Ishikawa (cell line): Measurements from ENCODE around the gene APOM.

Source experiments
- EP300 ChIP-seq: IDR thresholded peaks from 2 replicates; pipeline ENCODE4 v1.6.1; 2012; ENCODE audit warnings: borderline replicate concordance
- FOXM1 ChIP-seq: IDR thresholded peaks from 2 replicates; pipeline ENCODE4 v1.6.1; 2012; ENCODE audit warnings: low read depth, borderline replicate concordance
- TEAD4 ChIP-seq: IDR thresholded peaks from 2 replicates; pipeline ENCODE4 v1.6.1; 2012
- YY1 ChIP-seq: IDR thresholded peaks from 2 replicates; pipeline ENCODE4 v1.6.1; 2012; ENCODE audit warnings: low read depth
- TF ChIP-seq, protein P1 (sequence below): IDR thresholded peaks from 2 replicates; pipeline ENCODE4 v1.6.1; 2012
- TF ChIP-seq, protein P2 (sequence below): IDR thresholded peaks from 2 replicates; pipeline ENCODE4 v1.6.1; 2012; ENCODE audit warnings: low read depth, mild to moderate bottlenecking
- TF ChIP-seq, protein P3 (sequence below): IDR thresholded peaks from 2 replicates; pipeline ENCODE4 v1.6.1; 2012

DNA sequence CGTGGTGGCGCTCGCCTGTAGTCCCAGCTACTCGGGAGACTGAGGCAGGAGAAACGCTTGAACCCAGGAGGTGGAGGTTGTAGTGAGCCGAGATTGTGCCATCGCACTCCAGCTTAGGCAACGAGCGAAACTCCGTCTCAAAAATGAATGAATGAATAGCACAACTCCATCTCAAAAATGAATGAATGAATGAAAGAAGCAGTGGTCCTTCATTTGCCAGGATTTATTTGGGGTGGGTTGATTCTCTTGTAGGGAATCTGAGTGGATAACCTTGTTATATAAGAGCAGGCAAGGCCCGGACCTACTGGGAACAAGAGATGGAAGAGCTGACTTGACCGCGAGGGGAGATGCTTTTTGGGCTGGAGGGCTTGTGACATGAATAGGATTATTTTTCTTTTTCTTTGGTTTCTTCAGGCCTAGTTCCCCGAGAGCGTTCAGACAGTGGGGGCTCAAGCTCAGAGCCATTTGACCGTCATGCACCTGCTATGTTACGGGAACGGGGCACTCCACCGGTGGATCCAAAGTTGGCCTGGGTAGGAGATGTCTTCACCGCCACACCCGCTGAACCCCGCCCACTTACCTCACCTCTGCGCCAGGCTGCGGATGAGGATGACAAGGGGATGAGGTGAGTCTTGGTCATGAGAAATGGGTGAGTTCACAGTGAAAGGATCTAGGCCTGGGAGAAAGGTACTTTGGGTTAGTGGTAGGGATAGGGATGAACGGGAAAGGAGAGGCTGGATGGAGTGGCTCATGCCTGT lies 25.3 kb upstream of the APOM start:
- TF ChIP-seq FOXM1, result no peak
- TF ChIP-seq, protein P1, sequence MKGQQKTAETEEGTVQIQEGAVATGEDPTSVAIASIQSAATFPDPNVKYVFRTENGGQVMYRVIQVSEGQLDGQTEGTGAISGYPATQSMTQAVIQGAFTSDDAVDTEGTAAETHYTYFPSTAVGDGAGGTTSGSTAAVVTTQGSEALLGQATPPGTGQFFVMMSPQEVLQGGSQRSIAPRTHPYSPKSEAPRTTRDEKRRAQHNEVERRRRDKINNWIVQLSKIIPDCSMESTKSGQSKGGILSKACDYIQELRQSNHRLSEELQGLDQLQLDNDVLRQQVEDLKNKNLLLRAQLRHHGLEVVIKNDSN, result no peak
- no peak for TF ChIP-seq EP300
- TF ChIP-seq YY1, result no peak
- TF ChIP-seq, protein P2, sequence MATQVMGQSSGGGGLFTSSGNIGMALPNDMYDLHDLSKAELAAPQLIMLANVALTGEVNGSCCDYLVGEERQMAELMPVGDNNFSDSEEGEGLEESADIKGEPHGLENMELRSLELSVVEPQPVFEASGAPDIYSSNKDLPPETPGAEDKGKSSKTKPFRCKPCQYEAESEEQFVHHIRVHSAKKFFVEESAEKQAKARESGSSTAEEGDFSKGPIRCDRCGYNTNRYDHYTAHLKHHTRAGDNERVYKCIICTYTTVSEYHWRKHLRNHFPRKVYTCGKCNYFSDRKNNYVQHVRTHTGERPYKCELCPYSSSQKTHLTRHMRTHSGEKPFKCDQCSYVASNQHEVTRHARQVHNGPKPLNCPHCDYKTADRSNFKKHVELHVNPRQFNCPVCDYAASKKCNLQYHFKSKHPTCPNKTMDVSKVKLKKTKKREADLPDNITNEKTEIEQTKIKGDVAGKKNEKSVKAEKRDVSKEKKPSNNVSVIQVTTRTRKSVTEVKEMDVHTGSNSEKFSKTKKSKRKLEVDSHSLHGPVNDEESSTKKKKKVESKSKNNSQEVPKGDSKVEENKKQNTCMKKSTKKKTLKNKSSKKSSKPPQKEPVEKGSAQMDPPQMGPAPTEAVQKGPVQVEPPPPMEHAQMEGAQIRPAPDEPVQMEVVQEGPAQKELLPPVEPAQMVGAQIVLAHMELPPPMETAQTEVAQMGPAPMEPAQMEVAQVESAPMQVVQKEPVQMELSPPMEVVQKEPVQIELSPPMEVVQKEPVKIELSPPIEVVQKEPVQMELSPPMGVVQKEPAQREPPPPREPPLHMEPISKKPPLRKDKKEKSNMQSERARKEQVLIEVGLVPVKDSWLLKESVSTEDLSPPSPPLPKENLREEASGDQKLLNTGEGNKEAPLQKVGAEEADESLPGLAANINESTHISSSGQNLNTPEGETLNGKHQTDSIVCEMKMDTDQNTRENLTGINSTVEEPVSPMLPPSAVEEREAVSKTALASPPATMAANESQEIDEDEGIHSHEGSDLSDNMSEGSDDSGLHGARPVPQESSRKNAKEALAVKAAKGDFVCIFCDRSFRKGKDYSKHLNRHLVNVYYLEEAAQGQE, result no peak
- TF ChIP-seq, protein P3, sequence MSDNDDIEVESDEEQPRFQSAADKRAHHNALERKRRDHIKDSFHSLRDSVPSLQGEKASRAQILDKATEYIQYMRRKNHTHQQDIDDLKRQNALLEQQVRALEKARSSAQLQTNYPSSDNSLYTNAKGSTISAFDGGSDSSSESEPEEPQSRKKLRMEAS, result no peak
- TF ChIP-seq TEAD4, result no peak
